ENCODE results near the gene LIG4.

The LIG4 gene

DNA sequence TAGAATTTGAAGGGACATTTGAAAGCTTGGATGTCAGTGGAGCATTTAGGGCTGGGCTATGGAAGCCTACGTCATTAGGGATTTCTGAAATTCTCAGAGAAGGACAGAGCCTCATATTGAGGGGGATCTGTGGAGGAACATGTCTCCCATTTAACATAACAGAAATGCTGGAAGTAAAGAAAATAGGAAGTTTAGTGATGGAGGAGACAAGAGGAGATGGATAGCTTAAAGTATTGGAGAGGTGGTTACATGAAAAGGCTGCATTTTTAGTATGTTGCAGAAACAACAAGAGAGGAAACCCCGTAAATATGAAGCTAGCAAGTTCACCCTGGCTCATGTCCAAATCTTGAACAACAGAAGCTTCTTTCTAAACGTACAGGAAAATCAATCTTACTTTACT is 24.4 kb downstream of the LIG4 start:
- Histone ChIP-seq H3K4me3 (replicated peaks; ENCODE audit: low read depth, low read length) (no peak overlapping the region), H3K36me3 (ENCODE audit: control insufficient read depth, insufficient read depth, low read length) (no peaks in the 10 kb centered on the region), H3K27me3 (replicated peaks; ENCODE audit: control insufficient read depth, insufficient read depth, low read length) (no peaks in the 10 kb centered on the region)
- TF ChIP-seq CTCF (IDR thresholded peaks at IDR 0.05; ENCODE audit: insufficient read depth, low read length, poor library complexity, severe bottlenecking) = no peak
- DNase-seq (ENCODE audit: extremely low read depth, insufficient read length) = no peak

- no peaks in the 10 kb centered on the region for H3K36me3 ChIP-seq (ENCODE audit: control insufficient read depth, insufficient read depth, low read length)
- no peak for DNase-seq (ENCODE audit: extremely low read depth, insufficient read length)
- H3K4me3 ChIP-seq (replicated peaks; ENCODE audit: low read depth, low read length) = no peak overlapping the region
- no peaks in the 10 kb centered on the region for H3K27me3 ChIP-seq (replicated peaks; ENCODE audit: control insufficient read depth, insufficient read depth, low read length)
- no peak for TF ChIP-seq CTCF (IDR thresholded peaks at IDR 0.05; ENCODE audit: insufficient read depth, low read length, poor library complexity, severe bottlenecking)
These were observed 27.1 kb downstream of the LIG4 start for GRCh38 chr13:108188260-108188659.

DNA sequence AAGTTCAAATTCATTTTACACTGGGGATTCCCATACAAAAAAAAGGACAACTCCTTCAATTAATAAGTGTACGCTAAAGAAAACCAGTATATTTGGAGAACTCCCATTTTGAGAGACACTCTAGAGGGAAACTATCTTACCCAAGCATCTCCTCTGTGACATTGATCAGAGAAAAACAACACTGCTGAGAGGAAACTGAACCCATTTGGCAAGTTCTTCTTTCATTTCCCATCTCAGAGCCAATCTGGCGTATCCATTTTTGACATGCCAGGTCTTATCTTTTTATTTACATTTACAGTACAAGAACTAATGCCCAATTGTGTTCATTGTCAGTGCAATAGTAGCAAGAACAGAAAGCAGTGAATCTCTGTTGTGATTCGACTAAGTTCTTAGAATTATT is 30.1 kb downstream of the LIG4 start:
- H3K36me3 ChIP-seq (ENCODE audit: control insufficient read depth, insufficient read depth, low read length) = no peaks in the 10 kb centered on the region
- no peaks in the 10 kb centered on the region for H3K27me3 ChIP-seq (replicated peaks; ENCODE audit: control insufficient read depth, insufficient read depth, low read length)
- no peak for DNase-seq (ENCODE audit: extremely low read depth, insufficient read length)
- no peak for TF ChIP-seq CTCF (IDR thresholded peaks at IDR 0.05; ENCODE audit: insufficient read depth, low read length, poor library complexity, severe bottlenecking)
- no peak overlapping the region for H3K4me3 ChIP-seq (replicated peaks; ENCODE audit: low read depth, low read length)

DNA sequence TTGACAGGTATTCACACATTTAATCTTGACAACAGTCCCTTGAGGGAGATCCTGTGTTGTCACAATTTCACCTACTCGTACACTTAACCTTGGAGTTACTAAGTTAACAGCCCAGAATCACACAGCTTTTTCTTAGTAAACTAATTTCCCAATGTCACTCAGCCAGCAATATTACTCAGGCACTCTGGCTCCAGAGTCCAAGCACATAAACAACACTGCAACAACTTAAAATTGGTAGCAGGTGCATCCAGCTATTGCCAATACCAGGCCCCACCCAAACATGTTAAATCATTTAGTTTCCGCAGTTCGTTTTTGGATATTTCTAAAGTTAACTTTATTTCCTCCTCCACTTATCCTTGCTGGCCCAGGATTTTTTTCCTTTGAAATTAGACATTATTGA is 32.7 kb downstream of the LIG4 start:
- no peak for TF ChIP-seq CTCF (IDR thresholded peaks at IDR 0.05; ENCODE audit: insufficient read depth, low read length, poor library complexity, severe bottlenecking)
- no peaks in the 10 kb centered on the region for H3K36me3 ChIP-seq (ENCODE audit: control insufficient read depth, insufficient read depth, low read length)
- no peak for DNase-seq (ENCODE audit: extremely low read depth, insufficient read length)

GRCh38 chr13:108178078-108178477 is 37.3 kb downstream of the LIG4 start:
- Histone ChIP-seq H3K27me3 (replicated peaks; ENCODE audit: control insufficient read depth, insufficient read depth, low read length) (no peaks in the 10 kb centered on the region), H3K4me3 (replicated peaks; ENCODE audit: low read depth, low read length) (no peak overlapping the region), H3K36me3 (ENCODE audit: control insufficient read depth, insufficient read depth, low read length) (no peaks in the 10 kb centered on the region)
- DNase-seq (ENCODE audit: extremely low read depth, insufficient read length) = no peak
- TF ChIP-seq CTCF (IDR thresholded peaks at IDR 0.05; ENCODE audit: insufficient read depth, low read length, poor library complexity, severe bottlenecking) = no peak

More for the DNA sequence above, 32.7 kb downstream of the LIG4 start:
- Histone ChIP-seq H3K27me3 (replicated peaks; ENCODE audit: control insufficient read depth, insufficient read depth, low read length) (no peaks in the 10 kb centered on the region), H3K4me3 (replicated peaks; ENCODE audit: low read depth, low read length) (no peak overlapping the region)

- TF ChIP-seq CTCF (IDR thresholded peaks at IDR 0.05; ENCODE audit: insufficient read depth, low read length, poor library complexity, severe bottlenecking) = peak; percentile 57
- no peak for DNase-seq (ENCODE audit: extremely low read depth, insufficient read length)
- H3K27me3 ChIP-seq (replicated peaks; ENCODE audit: control insufficient read depth, insufficient read depth, low read length) = no peaks in the 10 kb centered on the region
- no peak overlapping the region for H3K4me3 ChIP-seq (replicated peaks; ENCODE audit: low read depth, low read length)
- H3K36me3 ChIP-seq (ENCODE audit: control insufficient read depth, insufficient read depth, low read length) = no peaks in the 10 kb centered on the region
These were observed 38.6 kb downstream of the LIG4 start for GRCh38 chr13:108176685-108177274.

Measured in GM06990 (cell line).